ENCODE data around the gene NSD2. TPM values are rescaled to one million over a fixed set of nuclear protein-coding genes. Genes with fewer than 3 reads are reported as not detected.
"Not testable (repeated sequence)": the region's sequence is repeated elsewhere in the genome, so short reads cannot be mapped to it uniquely, and the experiment has no call there.

The NSD2 gene
- total RNA-seq, 4 donors from 2014 or later: 19.1 to 33.1 (median 28.8) TPM

GRCh38 chr4:1903035-1903434 lies 31.8 kb downstream of the NSD2 start:
- DNase-seq (ENCODE audit: low spot score) (no peak), ATAC-seq (ENCODE audit: low FRiP score) (no peak)
- TF ChIP-seq CTCF (IDR thresholded peaks at IDR 0.05): no peak

- TF ChIP-seq CTCF (IDR thresholded peaks at IDR 0.05): no peak
- ATAC-seq (ENCODE audit: low FRiP score) (no peak), DNase-seq (ENCODE audit: low spot score) (no peak)
Measured at GRCh38 chr4:1904042-1904441, 32.8 kb downstream of the NSD2 start.

- no peak for DNase-seq (ENCODE audit: low spot score)
- no peak for TF ChIP-seq CTCF (IDR thresholded peaks at IDR 0.05)
- no peak for ATAC-seq (ENCODE audit: low FRiP score)
Measured at GRCh38 chr4:1907848-1908525, 36.8 kb downstream of the NSD2 start.

GRCh38 chr4:1909696-1910095 lies 38.5 kb downstream of the NSD2 start:
- not testable (repeated sequence) for ATAC-seq (ENCODE audit: low FRiP score); DNase-seq (ENCODE audit: low spot score)

GRCh38 chr4:1910643-1911042 lies 39.5 kb downstream of the NSD2 start:
- ATAC-seq (ENCODE audit: low FRiP score) (no peak), DNase-seq (ENCODE audit: low spot score) (no peak)
- TF ChIP-seq CTCF (IDR thresholded peaks at IDR 0.05): no peak

GRCh38 chr4:1911316-1911715 lies 40.1 kb downstream of the NSD2 start:
- not testable (repeated sequence) for ATAC-seq (ENCODE audit: low FRiP score); DNase-seq (ENCODE audit: low spot score)

GRCh38 chr4:1922821-1923220 lies 51.6 kb downstream of the NSD2 start:
- DNase-seq (ENCODE audit: low spot score) (no peak), ATAC-seq (ENCODE audit: low FRiP score) (no peak)
- no peak for TF ChIP-seq CTCF (IDR thresholded peaks at IDR 0.05)

GRCh38 chr4:1927675-1928074 lies 56.5 kb downstream of the NSD2 start:
- TF ChIP-seq CTCF (IDR thresholded peaks at IDR 0.05): no peak
- DNase-seq (ENCODE audit: low spot score): no peak
- no peak for ATAC-seq (ENCODE audit: low FRiP score)
